ENCODE data around the gene JARID2.
A peak's percentile ranks its signal among the peaks of the same experiment; 100 is the strongest.

The JARID2 gene

DNA sequence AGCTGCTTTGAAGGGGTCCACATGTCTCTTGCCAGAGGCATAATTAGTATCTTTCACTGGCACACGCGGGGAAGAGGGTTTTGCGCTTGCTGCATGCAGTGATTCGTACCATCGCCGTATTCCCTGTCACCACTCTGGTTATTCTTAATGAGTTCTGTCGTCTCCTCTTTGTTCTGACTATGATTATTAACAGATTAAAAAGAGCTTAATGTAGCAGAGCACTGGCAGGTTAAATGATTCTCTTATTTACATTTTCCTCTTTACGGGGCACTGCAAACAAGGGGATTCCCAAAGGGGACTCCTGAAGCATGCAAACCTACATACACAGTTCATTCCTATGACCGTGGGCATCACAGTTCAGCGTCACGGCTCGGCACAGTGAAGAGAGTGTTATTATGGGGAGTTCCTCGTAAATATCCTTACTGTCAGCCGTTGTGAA lies 212.2 kb downstream of the JARID2 start:
- DNase-seq (ENCODE audit: low spot score) = peak; percentile 24
- in situ Hi-C loops (cut with MboI; ENCODE audit: low pct_unique_long_range_greater_than_20kb, low sequenced_read_pairs, unreplicated experiment) = no loop called here
- TF ChIP-seq, protein P1, sequence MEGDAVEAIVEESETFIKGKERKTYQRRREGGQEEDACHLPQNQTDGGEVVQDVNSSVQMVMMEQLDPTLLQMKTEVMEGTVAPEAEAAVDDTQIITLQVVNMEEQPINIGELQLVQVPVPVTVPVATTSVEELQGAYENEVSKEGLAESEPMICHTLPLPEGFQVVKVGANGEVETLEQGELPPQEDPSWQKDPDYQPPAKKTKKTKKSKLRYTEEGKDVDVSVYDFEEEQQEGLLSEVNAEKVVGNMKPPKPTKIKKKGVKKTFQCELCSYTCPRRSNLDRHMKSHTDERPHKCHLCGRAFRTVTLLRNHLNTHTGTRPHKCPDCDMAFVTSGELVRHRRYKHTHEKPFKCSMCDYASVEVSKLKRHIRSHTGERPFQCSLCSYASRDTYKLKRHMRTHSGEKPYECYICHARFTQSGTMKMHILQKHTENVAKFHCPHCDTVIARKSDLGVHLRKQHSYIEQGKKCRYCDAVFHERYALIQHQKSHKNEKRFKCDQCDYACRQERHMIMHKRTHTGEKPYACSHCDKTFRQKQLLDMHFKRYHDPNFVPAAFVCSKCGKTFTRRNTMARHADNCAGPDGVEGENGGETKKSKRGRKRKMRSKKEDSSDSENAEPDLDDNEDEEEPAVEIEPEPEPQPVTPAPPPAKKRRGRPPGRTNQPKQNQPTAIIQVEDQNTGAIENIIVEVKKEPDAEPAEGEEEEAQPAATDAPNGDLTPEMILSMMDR (IDR thresholded peaks at IDR 0.05; ENCODE audit: extremely low read depth, insufficient read depth, missing control alignments) = no peak

DNA sequence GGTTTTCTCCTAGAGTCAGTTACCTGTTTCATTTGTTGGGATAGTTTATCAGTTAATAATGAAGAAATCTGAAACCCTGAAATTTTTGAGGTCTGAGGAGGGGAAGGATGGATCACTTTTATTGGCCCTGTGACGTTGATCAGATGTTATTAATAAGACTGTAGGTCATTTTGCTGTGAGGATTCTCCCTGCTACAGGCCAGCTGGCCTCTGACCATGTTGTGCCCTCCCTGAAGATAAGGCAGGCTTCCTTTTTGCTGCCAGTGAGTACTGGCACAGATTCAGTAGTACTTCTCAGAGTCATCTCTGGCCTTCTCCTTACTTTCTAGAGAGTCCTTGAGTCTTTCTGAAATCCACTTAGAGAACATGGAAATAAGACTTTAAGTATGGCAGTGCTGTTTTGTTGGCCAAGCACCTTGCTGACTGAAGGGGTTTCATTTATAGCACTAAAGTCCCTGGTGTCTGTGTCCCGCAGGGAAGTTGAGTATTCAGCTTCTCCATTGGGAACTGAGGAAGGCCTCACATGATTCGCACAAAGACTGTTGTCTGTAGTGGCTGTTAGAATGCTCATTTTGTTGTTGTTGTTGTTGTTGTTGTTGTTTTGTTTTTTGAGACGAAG lies 214.3 kb downstream of the JARID2 start:
- TF ChIP-seq, protein P1 (IDR thresholded peaks at IDR 0.05; ENCODE audit: extremely low read depth, insufficient read depth, missing control alignments) = no peak
- in situ Hi-C loops (cut with MboI; ENCODE audit: low pct_unique_long_range_greater_than_20kb, low sequenced_read_pairs, unreplicated experiment) = no loop called here
- no peak for DNase-seq (ENCODE audit: low spot score)

DNA sequence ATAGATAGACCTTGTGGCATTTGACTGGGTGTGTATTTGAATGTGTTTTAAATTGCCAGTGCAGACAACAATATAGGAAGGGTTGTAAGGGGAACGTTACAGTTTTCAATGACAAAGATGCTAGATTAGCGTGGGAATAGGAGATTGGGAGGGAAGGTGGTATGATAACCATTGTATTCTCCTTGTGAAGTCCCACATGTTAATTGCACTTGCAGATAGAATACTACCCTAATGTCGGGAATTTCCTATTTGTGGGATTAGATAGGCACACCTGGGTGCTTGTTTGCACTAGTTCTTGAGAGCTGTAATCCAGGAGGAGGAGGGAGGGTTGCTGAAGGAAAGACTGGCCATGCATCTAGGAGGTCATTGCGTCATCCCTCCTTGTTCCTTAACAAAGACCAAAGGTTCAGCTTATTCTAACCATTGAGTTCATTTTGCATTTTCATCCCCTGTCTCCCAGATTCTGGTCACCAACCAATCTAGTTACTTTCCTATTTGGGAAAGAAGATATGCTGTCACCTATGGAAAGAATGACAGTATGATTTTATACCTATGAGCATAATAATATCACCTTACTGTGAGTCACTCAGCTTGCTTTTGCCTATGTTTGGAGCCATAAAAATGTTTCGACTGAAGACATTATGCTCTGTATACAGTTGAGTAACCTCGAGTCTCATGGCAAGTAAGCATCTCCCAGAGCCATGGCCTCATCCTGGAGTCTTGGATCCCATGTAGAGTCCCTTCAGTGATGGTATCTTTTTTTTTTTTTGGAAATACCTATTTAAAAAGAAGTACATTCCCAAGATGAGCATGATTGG lies 215.5 kb downstream of the JARID2 start:
- TF ChIP-seq, protein P1 (IDR thresholded peaks at IDR 0.05; ENCODE audit: extremely low read depth, insufficient read depth, missing control alignments) = no peak
- no peak for DNase-seq (ENCODE audit: low spot score)
- in situ Hi-C loops (cut with MboI; ENCODE audit: low pct_unique_long_range_greater_than_20kb, low sequenced_read_pairs, unreplicated experiment) = no loop called here

DNA sequence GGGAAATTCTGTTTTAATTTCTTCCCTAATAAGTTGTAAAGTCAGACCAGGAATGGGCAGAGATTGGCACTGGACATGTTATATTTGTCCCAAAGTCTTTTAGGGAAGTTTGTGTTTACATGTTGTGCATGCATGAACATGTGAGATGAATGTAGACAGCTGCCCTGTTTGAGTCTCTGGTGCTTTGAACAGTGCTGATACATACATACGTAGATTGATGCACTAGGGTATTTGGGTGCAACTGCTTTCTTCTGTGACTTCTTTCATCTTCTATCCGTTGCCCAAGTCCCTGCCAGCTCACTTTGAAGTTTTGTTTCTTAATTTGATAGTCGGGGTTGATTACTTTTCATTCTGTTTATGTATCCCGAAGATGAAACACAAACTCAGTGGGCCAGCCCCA lies 216.4 kb downstream of the JARID2 start:
- no peak for DNase-seq (ENCODE audit: low spot score)
- in situ Hi-C loops (cut with MboI; ENCODE audit: low pct_unique_long_range_greater_than_20kb, low sequenced_read_pairs, unreplicated experiment) = no loop called here

DNA sequence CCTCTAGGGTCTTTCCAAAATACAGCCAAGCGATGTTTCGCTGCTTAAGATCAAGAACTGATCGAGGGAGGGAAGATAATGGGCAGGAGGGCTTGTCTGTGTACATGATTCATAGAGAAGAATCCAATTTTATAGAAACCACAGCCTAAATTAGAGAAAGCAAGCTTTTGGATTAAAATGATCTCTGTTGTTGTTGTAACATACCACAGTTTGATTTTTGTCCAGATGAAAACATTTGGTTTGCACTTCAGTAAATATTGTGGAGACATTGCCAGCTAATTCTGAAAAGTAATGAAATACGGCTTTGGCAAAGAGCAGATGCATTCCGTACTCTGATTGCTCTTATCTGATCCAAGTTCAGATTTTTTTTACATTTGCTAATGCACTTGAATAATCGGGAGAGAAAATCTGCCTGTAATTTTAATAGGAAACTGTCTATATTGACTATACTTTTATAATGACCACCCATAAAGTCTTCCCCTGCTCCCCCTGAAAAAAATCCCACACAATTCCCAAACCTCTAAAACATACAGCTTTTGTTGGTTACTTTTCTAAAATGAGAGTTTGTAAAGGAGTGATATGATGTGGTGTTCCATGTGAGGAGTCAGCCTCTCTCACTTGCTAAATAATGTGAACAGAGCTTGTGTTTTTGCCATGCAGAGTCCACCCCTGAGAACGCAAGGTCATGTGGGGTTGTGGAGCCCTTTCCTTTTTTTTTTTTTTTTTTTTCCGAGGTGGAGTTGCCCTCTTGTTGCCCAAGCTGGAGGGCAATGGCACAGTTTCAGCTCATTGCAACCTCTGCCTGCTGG lies 217.1 kb downstream of the JARID2 start:
- in situ Hi-C loops (cut with MboI; ENCODE audit: low pct_unique_long_range_greater_than_20kb, low sequenced_read_pairs, unreplicated experiment) = no loop called here
- TF ChIP-seq, protein P1 (IDR thresholded peaks at IDR 0.05; ENCODE audit: extremely low read depth, insufficient read depth, missing control alignments) = no peak
- no peak for DNase-seq (ENCODE audit: low spot score)

More for the DNA sequence above, 216.4 kb downstream of the JARID2 start:
- TF ChIP-seq, protein P1 (IDR thresholded peaks at IDR 0.05; ENCODE audit: extremely low read depth, insufficient read depth, missing control alignments) = no peak

DNA sequence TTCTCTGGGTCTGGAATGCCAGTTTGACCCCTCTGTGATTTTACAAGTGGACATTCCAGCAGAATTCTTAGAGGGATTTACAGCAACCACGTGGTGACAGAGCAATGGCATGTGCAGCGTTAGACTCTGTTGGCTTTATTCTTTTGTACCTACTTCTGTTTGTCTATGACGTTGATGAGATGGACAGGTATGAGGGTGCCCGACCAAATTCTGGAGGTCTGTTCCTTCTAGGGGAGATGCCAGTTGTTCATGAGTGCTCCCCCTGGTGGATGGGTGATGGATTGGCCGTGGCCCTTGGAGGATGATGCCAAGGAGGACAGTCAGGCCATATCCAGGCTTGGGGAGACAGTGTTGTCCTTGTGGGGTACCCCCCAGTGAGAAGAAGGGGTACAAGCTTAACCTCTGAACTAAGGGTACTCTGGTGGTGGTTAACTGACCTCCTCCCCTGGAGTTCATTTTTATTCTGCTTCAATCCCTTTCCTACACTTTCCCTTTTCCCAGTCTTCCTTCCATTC lies 218.4 kb downstream of the JARID2 start:
- in situ Hi-C loops (cut with MboI; ENCODE audit: low pct_unique_long_range_greater_than_20kb, low sequenced_read_pairs, unreplicated experiment) = no loop called here
- DNase-seq (ENCODE audit: low spot score) = no peak
- TF ChIP-seq, protein P1 (IDR thresholded peaks at IDR 0.05; ENCODE audit: extremely low read depth, insufficient read depth, missing control alignments) = peak; percentile 76
